ENCODE measurements around the gene WNT10A. TPM values are rescaled to one million over a fixed set of nuclear protein-coding genes. Genes with fewer than 3 reads are reported as not detected.

Gene WNT10A
- total RNA-seq, 4 donors from 2014 or later, result 8.0 to 19.1 (median 11.9) TPM

- H3K4me3 ChIP-seq, result peak overlapping the region; percentile 27 to 66 (median 37)
- DNase-seq, result no peak
- peaks cover 0 to 92% (median 17%) of the 10 kb centered on the region in 4 donors for H3K27me3 ChIP-seq
- TF ChIP-seq POLR2A (IDR thresholded peaks at IDR 0.05) (no peak), CTCF (IDR thresholded peaks at IDR 0.05) (no peak)
- peaks cover 41 to 68% (median 41%) of the 10 kb centered on the region in 3 donors for H3K4me1 ChIP-seq
- no peaks in the 10 kb centered on the region for H3K9me3 ChIP-seq
- peak overlapping the region; percentile 60 to 76 (median 62) for H3K27ac ChIP-seq
- peaks cover 0 to 10% (median 0%) of the 10 kb centered on the region in 3 donors for H3K36me3 ChIP-seq
- 28 to 46% methylated on average over 5 to 6 of the region's 10 CpGs for WGBS, 2 donors
- intact Hi-C loops (cut with DNase I), result no loop called here
Observed at GRCh38 chr2:218893349-218894150, 12.9 kb downstream of the WNT10A start.

- no peak overlapping the region for H3K4me3 ChIP-seq
- intact Hi-C loops (cut with DNase I), result no loop called here
- H3K36me3 ChIP-seq, result peaks cover 0 to 10% (median 0%) of the 10 kb centered on the region in 3 donors
- WGBS, 2 donors, result 18 to 36% methylated on average over 2 to 12 of the region's 12 CpGs
- peak overlapping the region; percentile 12 to 76 (median 42) for H3K27ac ChIP-seq
- no peaks in the 10 kb centered on the region for H3K9me3 ChIP-seq
- DNase-seq, result no peak
- H3K4me1 ChIP-seq, result peaks cover 41 to 70% (median 41%) of the 10 kb centered on the region in 3 donors
- H3K27me3 ChIP-seq, result peaks cover 0 to 98% (median 19%) of the 10 kb centered on the region in 4 donors
- TF ChIP-seq POLR2A (IDR thresholded peaks at IDR 0.05) (peak in 1 of 4 donors; percentile 39), CTCF (IDR thresholded peaks at IDR 0.05) (no peak)
Observed at GRCh38 chr2:218894151-218894879, 13.7 kb downstream of the WNT10A start.

- Histone ChIP-seq H3K27ac (peak overlapping the region; percentile 12 to 76 (median 42)), H3K9me3 (no peaks in the 10 kb centered on the region), H3K4me1 (peaks cover 41 to 70% (median 41%) of the 10 kb centered on the region in 3 donors), H3K4me3 (peak overlapping the region in 1 of 4 donors; percentile 14), H3K36me3 (peaks cover 0 to 8% (median 0%) of the 10 kb centered on the region in 3 donors), H3K27me3 (peaks cover 0 to 98% (median 23%) of the 10 kb centered on the region in 4 donors)
- TF ChIP-seq POLR2A (IDR thresholded peaks at IDR 0.05), result no peak
- no peak for TF ChIP-seq CTCF (IDR thresholded peaks at IDR 0.05)
- WGBS, 2 donors, result 54 to 61% methylated on average over 2 to 4 of the region's 4 CpGs
- intact Hi-C loops (cut with DNase I), result no loop called here
- DNase-seq, result no peak
Observed at GRCh38 chr2:218894880-218895157, 14.2 kb downstream of the WNT10A start.

- DNase-seq, result no peak
- 20 to 40% methylated on average over 1 of the region's 3 CpGs for WGBS, 2 donors
- Histone ChIP-seq H3K4me1 (peaks cover 41 to 70% (median 41%) of the 10 kb centered on the region in 3 donors), H3K36me3 (peaks cover 0 to 3% (median 0%) of the 10 kb centered on the region in 3 donors), H3K4me3 (no peak overlapping the region), H3K27me3 (peaks cover 0 to 98% (median 23%) of the 10 kb centered on the region in 4 donors), H3K9me3 (no peaks in the 10 kb centered on the region), H3K27ac (peak overlapping the region in 3 of 4 donors; percentile 35 to 76 (median 48))
- intact Hi-C loops (cut with DNase I), result no loop called here
- no peak for TF ChIP-seq POLR2A (IDR thresholded peaks at IDR 0.05)
- no peak for TF ChIP-seq CTCF (IDR thresholded peaks at IDR 0.05)
Observed at GRCh38 chr2:218895326-218895725, 14.7 kb downstream of the WNT10A start.
